Neural cell (in vitro differentiated cells): Measurements from ENCODE around the gene BAD.

Experiments used
- EP300 ChIP-seq: fragments of 450-650 bp; conservative IDR thresholded peaks from 2 replicates; pipeline ENCODE4 v1.6.1; 2014; ENCODE audit warnings: antibody characterized with exemption, mild to moderate bottlenecking, moderate library complexity; ENCODE audit not compliant: poor library complexity, severe bottlenecking
- EZH2 ChIP-seq: fragments of 200-600, 300-800 bp; shearing (Covaris generic), sonication (generic); IDR thresholded peaks from 2 replicates; pipeline ENCODE4 v1.6.1; 2014; ENCODE audit warnings: antibody characterized with exemption, low read length, borderline replicate concordance, mild to moderate bottlenecking; ENCODE audit not compliant: insufficient read depth, poor library complexity, severe bottlenecking
- MXI1 ChIP-seq: fragments of 450-650 bp; conservative IDR thresholded peaks from 2 replicates; pipeline ENCODE4 v1.6.1; 2014; ENCODE audit warnings: antibody characterized with exemption, mild to moderate bottlenecking; ENCODE audit not compliant: poor library complexity, severe bottlenecking
- POLR2AphosphoS5 ChIP-seq: IDR thresholded peaks from 2 replicates; pipeline ENCODE4 v1.6.1; 2012
- RAD21 ChIP-seq: fragments of 450-650 bp; conservative IDR thresholded peaks from 2 replicates; pipeline ENCODE4 v1.6.1; 2014; ENCODE audit warnings: antibody characterized with exemption, mild to moderate bottlenecking, moderate library complexity
- TAF1 ChIP-seq: IDR thresholded peaks from 2 replicates; pipeline ENCODE4 v1.6.1; 2012; ENCODE audit warnings: low read depth
- TF ChIP-seq, protein P1 (sequence below): fragments of 450-650 bp; IDR thresholded peaks from 2 replicates; pipeline ENCODE4 v1.5.1; 2014; ENCODE audit warnings: antibody characterized with exemption, mild to moderate bottlenecking, moderate library complexity; ENCODE audit not compliant: poor library complexity, severe bottlenecking

DNA sequence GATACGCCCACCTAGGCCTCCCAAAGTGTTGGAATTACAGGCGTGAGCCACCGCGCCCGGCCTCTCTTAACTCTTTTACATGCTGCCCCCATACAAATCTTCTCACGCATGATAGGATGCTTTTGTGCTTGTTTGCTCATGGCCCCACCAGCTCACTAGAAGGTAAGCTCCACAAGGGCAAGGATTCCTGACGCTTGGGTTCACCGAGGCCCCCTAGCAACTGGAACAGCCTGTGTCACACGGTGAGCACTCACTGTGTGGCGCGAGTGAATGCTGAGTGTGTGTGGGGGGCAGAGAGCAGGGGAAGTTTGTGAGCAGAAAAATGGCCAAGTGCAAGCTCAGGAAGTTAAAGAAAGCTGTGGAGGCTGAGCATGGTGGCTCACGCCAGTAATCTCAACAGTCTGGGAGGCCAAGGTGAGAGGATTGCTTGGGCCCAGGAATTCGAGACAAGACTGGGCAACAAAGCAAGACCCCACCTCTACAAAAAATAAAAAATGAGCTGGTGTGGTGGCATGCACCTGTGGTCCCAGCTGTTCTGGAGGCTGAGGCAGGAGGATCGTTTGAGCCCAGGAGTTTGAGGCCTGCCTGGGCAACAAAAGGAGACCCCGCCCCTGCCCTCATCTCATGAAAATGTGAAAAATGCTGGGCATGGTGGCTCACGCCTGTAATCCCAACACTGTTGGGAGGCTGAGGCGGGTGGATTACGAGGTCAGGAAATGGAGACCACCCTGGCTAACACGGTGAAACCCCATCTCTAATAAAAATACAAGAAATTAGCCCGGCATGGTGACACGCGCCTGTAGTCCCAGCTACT is 2.3 kb downstream of the BAD start:
- TF ChIP-seq POLR2AphosphoS5 (no peak), EZH2 (no peak), TAF1 (no peak), MXI1 (no peak), EP300 (no peak), RAD21 (no peak)
- TF ChIP-seq, protein P1, sequence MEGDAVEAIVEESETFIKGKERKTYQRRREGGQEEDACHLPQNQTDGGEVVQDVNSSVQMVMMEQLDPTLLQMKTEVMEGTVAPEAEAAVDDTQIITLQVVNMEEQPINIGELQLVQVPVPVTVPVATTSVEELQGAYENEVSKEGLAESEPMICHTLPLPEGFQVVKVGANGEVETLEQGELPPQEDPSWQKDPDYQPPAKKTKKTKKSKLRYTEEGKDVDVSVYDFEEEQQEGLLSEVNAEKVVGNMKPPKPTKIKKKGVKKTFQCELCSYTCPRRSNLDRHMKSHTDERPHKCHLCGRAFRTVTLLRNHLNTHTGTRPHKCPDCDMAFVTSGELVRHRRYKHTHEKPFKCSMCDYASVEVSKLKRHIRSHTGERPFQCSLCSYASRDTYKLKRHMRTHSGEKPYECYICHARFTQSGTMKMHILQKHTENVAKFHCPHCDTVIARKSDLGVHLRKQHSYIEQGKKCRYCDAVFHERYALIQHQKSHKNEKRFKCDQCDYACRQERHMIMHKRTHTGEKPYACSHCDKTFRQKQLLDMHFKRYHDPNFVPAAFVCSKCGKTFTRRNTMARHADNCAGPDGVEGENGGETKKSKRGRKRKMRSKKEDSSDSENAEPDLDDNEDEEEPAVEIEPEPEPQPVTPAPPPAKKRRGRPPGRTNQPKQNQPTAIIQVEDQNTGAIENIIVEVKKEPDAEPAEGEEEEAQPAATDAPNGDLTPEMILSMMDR: no peak
